GM15510 (cell line): Measurements from ENCODE around the gene WDR49.

Experiments used
- POLR2A ChIP-seq: IDR thresholded peaks from 3 replicates; pipeline ENCODE4 v1.6.1; 2011; ENCODE audit warnings: borderline replicate concordance; ENCODE audit not compliant: insufficient read length; ENCODE audit errors: extremely low read depth

WDR49 gene

GRCh38 chr3:167565489-167565888 lies 88.3 kb downstream of the WDR49 start:
- no peak for TF ChIP-seq POLR2A

GRCh38 chr3:167564612-167565011 lies 89.1 kb downstream of the WDR49 start:
- TF ChIP-seq POLR2A: no peak

- TF ChIP-seq POLR2A: no peak
Measured at GRCh38 chr3:167559924-167560323, 93.8 kb downstream of the WDR49 start.

GRCh38 chr3:167554898-167555297 lies 98.8 kb downstream of the WDR49 start:
- TF ChIP-seq POLR2A: no peak

GRCh38 chr3:167538081-167538480 lies 115.7 kb downstream of the WDR49 start:
- no peak for TF ChIP-seq POLR2A

- TF ChIP-seq POLR2A: no peak
Measured at GRCh38 chr3:167521006-167521355, 132.8 kb downstream of the WDR49 start.

GRCh38 chr3:167520266-167521005 lies 133.3 kb downstream of the WDR49 start:
- TF ChIP-seq POLR2A: no peak

- TF ChIP-seq POLR2A: no peak
Measured at GRCh38 chr3:167507954-167508353, 145.8 kb downstream of the WDR49 start.

- TF ChIP-seq POLR2A: no peak
Measured at GRCh38 chr3:167502401-167502800, 151.3 kb downstream of the WDR49 start.

- TF ChIP-seq POLR2A: no peak
Measured at GRCh38 chr3:167501941-167502340, 151.8 kb downstream of the WDR49 start.

- TF ChIP-seq POLR2A: no peak
Measured at GRCh38 chr3:167497903-167498302, 155.8 kb downstream of the WDR49 start.

- no peak for TF ChIP-seq POLR2A
Measured at GRCh38 chr3:167493244-167493643, 160.5 kb downstream of the WDR49 start.

- no peak for TF ChIP-seq POLR2A
Measured at GRCh38 chr3:167491621-167492020, 162.1 kb downstream of the WDR49 start.

- no peak for TF ChIP-seq POLR2A
Measured at GRCh38 chr3:167489571-167489970, 164.2 kb downstream of the WDR49 start.

GRCh38 chr3:167487556-167487955 lies 166.2 kb downstream of the WDR49 start:
- TF ChIP-seq POLR2A: no peak

- TF ChIP-seq POLR2A: no peak
Measured at GRCh38 chr3:167484551-167484950, 169.2 kb downstream of the WDR49 start.

- no peak for TF ChIP-seq POLR2A
Measured at GRCh38 chr3:167483708-167484475, 169.8 kb downstream of the WDR49 start.

- TF ChIP-seq POLR2A: no peak
Measured at GRCh38 chr3:167481164-167481563, 172.6 kb downstream of the WDR49 start.
